ENCODE data around the gene CNTFR. TPM values are rescaled to one million over a fixed set of nuclear protein-coding genes. Genes with fewer than 3 reads are reported as not detected.

CNTFR gene
- total RNA-seq, 1 donor from 2014 or later, result 8.3 TPM

GRCh38 chr9:34560599-34561214 lies 28.8 kb downstream of the CNTFR start:
- H3K27ac ChIP-seq, result peak overlapping the region; percentile 66
- H3K4me1 ChIP-seq, result peaks cover 22% of the 10 kb centered on the region
- no peak overlapping the region for H3K4me3 ChIP-seq
- no peaks in the 10 kb centered on the region for H3K27me3 ChIP-seq
- TF ChIP-seq CTCF (IDR thresholded peaks at IDR 0.05) (no peak), POLR2A (IDR thresholded peaks at IDR 0.05) (no peak)
- peaks cover 0 to 5% of the 10 kb centered on the region in 2 donors for H3K36me3 ChIP-seq
- DNase-seq (ENCODE audit: extremely low spot score in 2 of 2), result no peak
- intact Hi-C loops (cut with DNase I), result no loop called here
- no peaks in the 10 kb centered on the region for H3K9me3 ChIP-seq

GRCh38 chr9:34559624-34560455 lies 29.7 kb downstream of the CNTFR start:
- Histone ChIP-seq H3K4me1 (peaks cover 30% of the 10 kb centered on the region), H3K4me3 (peak overlapping the region in 1 of 2 donors; percentile 31), H3K9me3 (no peaks in the 10 kb centered on the region), H3K27me3 (no peaks in the 10 kb centered on the region), H3K36me3 (peaks cover 0 to 5% of the 10 kb centered on the region in 2 donors), H3K27ac (peak overlapping the region; percentile 66)
- intact Hi-C loops (cut with DNase I), result no loop called here
- no peak for DNase-seq (ENCODE audit: extremely low spot score in 2 of 2)
- TF ChIP-seq POLR2AphosphoS5 (IDR thresholded peaks at IDR 0.05; ENCODE audit: insufficient read depth in 1 of 2, low read depth in 1 of 2) (no peak), POLR2A (IDR thresholded peaks at IDR 0.05) (peak in 1 of 2 donors; percentile 15)

- TF ChIP-seq POLR2A (IDR thresholded peaks at IDR 0.05) (no peak), POLR2AphosphoS5 (IDR thresholded peaks at IDR 0.05; ENCODE audit: insufficient read depth in 1 of 2, low read depth in 1 of 2) (no peak), CTCF (IDR thresholded peaks at IDR 0.05) (no peak)
- intact Hi-C loops (cut with DNase I), result no loop called here
- Histone ChIP-seq H3K36me3 (peaks cover 0 to 5% of the 10 kb centered on the region in 2 donors), H3K27me3 (no peaks in the 10 kb centered on the region), H3K4me1 (peaks cover 34% of the 10 kb centered on the region), H3K9me3 (no peaks in the 10 kb centered on the region), H3K4me3 (peak overlapping the region in 1 of 2 donors; percentile 31), H3K27ac (peak overlapping the region; percentile 66)
- no peak for DNase-seq (ENCODE audit: extremely low spot score in 2 of 2)
Observed at GRCh38 chr9:34558919-34559623, 30.5 kb downstream of the CNTFR start.

GRCh38 chr9:34558364-34558763 lies 31.2 kb downstream of the CNTFR start:
- Histone ChIP-seq H3K9me3 (no peaks in the 10 kb centered on the region), H3K4me1 (peaks cover 34% of the 10 kb centered on the region), H3K4me3 (no peak overlapping the region), H3K27ac (no peak overlapping the region), H3K36me3 (peaks cover 0 to 5% of the 10 kb centered on the region in 2 donors), H3K27me3 (no peaks in the 10 kb centered on the region)
- intact Hi-C loops (cut with DNase I), result no loop called here
- TF ChIP-seq POLR2AphosphoS5 (IDR thresholded peaks at IDR 0.05; ENCODE audit: insufficient read depth in 1 of 2, low read depth in 1 of 2), result no peak
- no peak for TF ChIP-seq POLR2A (IDR thresholded peaks at IDR 0.05)
- TF ChIP-seq CTCF (IDR thresholded peaks at IDR 0.05), result no peak
- DNase-seq (ENCODE audit: extremely low spot score in 2 of 2), result no peak

- no peak overlapping the region for H3K27ac ChIP-seq
Observed at GRCh38 chr9:34557426-34558321, 31.9 kb downstream of the CNTFR start.

More at GRCh38 chr9:34557426-34558321, 31.9 kb downstream of the CNTFR start:
- Histone ChIP-seq H3K9me3 (no peaks in the 10 kb centered on the region), H3K36me3 (peaks cover 0 to 5% of the 10 kb centered on the region in 2 donors), H3K4me3 (no peak overlapping the region), H3K4me1 (peaks cover 34% of the 10 kb centered on the region), H3K27me3 (no peaks in the 10 kb centered on the region)
- no peak for TF ChIP-seq POLR2A (IDR thresholded peaks at IDR 0.05)
- TF ChIP-seq POLR2AphosphoS5 (IDR thresholded peaks at IDR 0.05; ENCODE audit: insufficient read depth in 1 of 2, low read depth in 1 of 2), result no peak
- TF ChIP-seq CTCF (IDR thresholded peaks at IDR 0.05), result no peak
- DNase-seq (ENCODE audit: extremely low spot score in 2 of 2), result no peak
- intact Hi-C loops (cut with DNase I), result no loop called here
